Left colon (tissue), 2 donors: ENCODE data around the gene STYK1. TPM values are rescaled to one million over a fixed set of nuclear protein-coding genes. Genes with fewer than 3 reads are reported as not detected.
"Not testable (repeated sequence)": the region's sequence is repeated elsewhere in the genome, so short reads cannot be mapped to it uniquely, and the experiment has no call there.

Experiments
- ATAC-seq: fragments of 200-7000 bp; cut with Tn5 transposase; one replicate; pipeline ENCODE4 v1.9.1; 2020; ENCODE audit warnings: mild to moderate bottlenecking, moderate library complexity
- DNase-seq, 2 donors: peaks; one replicate each; pipeline ENCODE4 v3.0.0-alpha.2; 2020
- intact Hi-C, 2 donors: fragments of 100-400 bp; cut with DNase I in 1 of 2; cut with micrococcal nuclease in 1 of 2; formaldehyde crosslinking; loops; one replicate each; pipeline versions ENCODE4 v1.11.2 to v1.14.0; 2022; cut with DNase I, micrococcal nuclease
- total RNA-seq, 2 donors: library from RNA; stranded (reverse); fragmentation: NEBNext Ultra II Directional; extraction: Animal tissue kit (Norgen Biotek cat#: 25700); gene quantifications; one replicate each; pipeline ENCODE4 v1.2.1, GENCODE V29; 2021
- donor health status: DM: no; HTN: no; CAD: no.
- donor health status: DM: yes; HTN: yes; CAD: no.

Gene STYK1
- total RNA-seq, 2 donors from 2014 or later: 36.3 to 41.9 TPM

GRCh38 chr12:10635306-10635705 is 38.5 kb downstream of the STYK1 start:
- DNase-seq (no peak), ATAC-seq (no peak)
- intact Hi-C loops: no loop called here

- DNase-seq (no peak), ATAC-seq (no peak)
- intact Hi-C loops: no loop called here
Observed at GRCh38 chr12:10634427-10634826, 39.4 kb downstream of the STYK1 start.

- ATAC-seq (peak; percentile 39), DNase-seq (no peak)
- intact Hi-C loops: no loop called here
Observed at GRCh38 chr12:10633541-10633940, 40.3 kb downstream of the STYK1 start.

GRCh38 chr12:10632226-10632625 is 41.6 kb downstream of the STYK1 start:
- intact Hi-C loops: no loop called here
- ATAC-seq (no peak), DNase-seq (no peak)

GRCh38 chr12:10624605-10625004 is 49.2 kb downstream of the STYK1 start:
- peak; percentile 87 for ATAC-seq
- DNase-seq: no peak
- intact Hi-C loops: no loop called here

- no peak for ATAC-seq
- intact Hi-C loops: no loop called here
- no peak for DNase-seq
Observed at GRCh38 chr12:10623131-10623530, 50.7 kb downstream of the STYK1 start.

- DNase-seq: no peak
- intact Hi-C loops: no loop called here
- ATAC-seq: no peak
Observed at GRCh38 chr12:10621278-10621677, 52.6 kb downstream of the STYK1 start.

- intact Hi-C loops: no loop called here
- no peak for DNase-seq
- ATAC-seq: no peak
Observed at GRCh38 chr12:10620078-10620779, 53.6 kb downstream of the STYK1 start.

- ATAC-seq (no peak), DNase-seq (no peak)
- intact Hi-C loops: loop anchor here in 1 of 2 donors (10.0 kb wide), 1 partner anchor 106 kb away; the partner anchor contains the start of gene YBX3
Observed at GRCh38 chr12:10618338-10618987, 55.4 kb downstream of the STYK1 start.

- DNase-seq: no peak
- ATAC-seq: no peak
- intact Hi-C loops: loop anchor here in 1 of 2 donors (10.0 kb wide), 1 partner anchor 107 kb away; the partner anchor contains the start of gene YBX3
Observed at GRCh38 chr12:10617863-10618262, 56.0 kb downstream of the STYK1 start.

- intact Hi-C loops: loop anchor here in 1 of 2 donors (10.0 kb wide), 1 partner anchor 109 kb away; the partner anchor contains the start of gene YBX3
- no peak for ATAC-seq
- no peak for DNase-seq
Observed at GRCh38 chr12:10615532-10615931, 58.3 kb downstream of the STYK1 start.

GRCh38 chr12:10614056-10614370 is 59.8 kb downstream of the STYK1 start:
- DNase-seq (no peak), ATAC-seq (peak; percentile 3)
- intact Hi-C loops: loop anchor here in 1 of 2 donors (10.0 kb wide), 1 partner anchor 111 kb away; the partner anchor contains the start of gene YBX3

GRCh38 chr12:10613349-10614055 is 60.4 kb downstream of the STYK1 start, which contains the start of gene MAGOHB:
Gene MAGOHB, minus strand, starts transcription at chr12:10613609. Its CDS starts 77 bp downstream, at chr12:10613532.
- ATAC-seq (peak; percentile 98), DNase-seq (peak; percentile 95 to 97)
- intact Hi-C loops: loop anchor here in 1 of 2 donors (10.0 kb wide), 1 partner anchor 111 kb away; the partner anchor contains the start of gene YBX3

GRCh38 chr12:10612984-10613348 is 60.9 kb downstream of the STYK1 start:
- ATAC-seq (peak; percentile 9), DNase-seq (no peak)
- intact Hi-C loops: loop anchor here in 1 of 2 donors (10.0 kb wide), 1 partner anchor 112 kb away; the partner anchor contains the start of gene YBX3

- no peak for DNase-seq
- intact Hi-C loops: loop anchor here in 1 of 2 donors (10.0 kb wide), 1 partner anchor 113 kb away; the partner anchor contains the start of gene YBX3
- no peak for ATAC-seq
Observed at GRCh38 chr12:10612110-10612509, 61.7 kb downstream of the STYK1 start.

GRCh38 chr12:10611258-10611657 is 62.6 kb downstream of the STYK1 start:
- intact Hi-C loops: loop anchor here in 1 of 2 donors (10.0 kb wide), 1 partner anchor 114 kb away; the partner anchor contains the start of gene YBX3
- DNase-seq, ATAC-seq: not testable (repeated sequence)

- intact Hi-C loops: loop anchor here in 1 of 2 donors (10.0 kb wide), 1 partner anchor 115 kb away; the partner anchor contains the start of gene YBX3
Observed at GRCh38 chr12:10610188-10610587, 63.7 kb downstream of the STYK1 start.

GRCh38 chr12:10607885-10608458 is 65.9 kb downstream of the STYK1 start:
- ATAC-seq: no peak

More at GRCh38 chr12:10610188-10610587, 63.7 kb downstream of the STYK1 start:
- DNase-seq (no peak), ATAC-seq (no peak)

GRCh38 chr12:10601860-10602259 is 72.0 kb downstream of the STYK1 start:
- ATAC-seq (no peak), DNase-seq (no peak)
- intact Hi-C loops: no loop called here

More at GRCh38 chr12:10607885-10608458, 65.9 kb downstream of the STYK1 start:
- no peak for DNase-seq
- intact Hi-C loops: no loop called here
